ENCODE data around the gene GRAMD1B. TPM values are rescaled to one million over a fixed set of nuclear protein-coding genes. Genes with fewer than 3 reads are reported as not detected.

Gene GRAMD1B
- total RNA-seq = 0.71 and 0.83 TPM in 2 replicates

GRCh38 chr11:123429913-123430720 is at the start of gene GRAMD1B:
GRAMD1B (plus strand) TSS chr11:123430269; CDS start chr11:123430793, 524 bp downstream.

GRCh38 chr11:123654566-123655081 is 224.6 kb downstream of the GRAMD1B start, which contains the start of gene SCN3B:
SCN3B (minus strand) TSS chr11:123654624; CDS start chr11:123653801, 823 bp downstream.

Other genes with a start within 250 kb of the GRAMD1B start
- gene CLMP, start 235.0 kb upstream of the GRAMD1B start, total RNA-seq = 123 and 150 TPM in 2 replicates
- not detected in 2 replicates for gene SCN3B, start 224.4 kb downstream of the GRAMD1B start, total RNA-seq